Left ventricle myocardium inferior (tissue), 1 donor: ENCODE data around the gene PNMA3. TPM values are rescaled to one million over a fixed set of nuclear protein-coding genes. Genes with fewer than 3 reads are reported as not detected.
"Not testable (repeated sequence)": the region's sequence is repeated elsewhere in the genome, so short reads cannot be mapped to it uniquely, and the experiment has no call there.

Experiments used
- DNase-seq: peaks from one replicate; pipeline ENCODE4 v3.0.0-alpha.2; 2020
- H3K27ac ChIP-seq: fragments of 200-600 bp; replicated peaks from 2 replicates; pipeline ENCODE4 v1.8.0; 2021
- H3K27me3 ChIP-seq: fragments of 200-600 bp; 2 replicates; pipeline ENCODE4 v1.8.0; 2021; ENCODE audit warnings: low read depth
- H3K36me3 ChIP-seq: fragments of 200-600 bp; 2 replicates; pipeline ENCODE4 v1.8.0; 2021
- H3K4me1 ChIP-seq: fragments of 200-600 bp; 2 replicates; pipeline ENCODE4 v1.8.0; 2021
- H3K4me3 ChIP-seq: fragments of 200-600 bp; 2 replicates; pipeline ENCODE4 v1.8.0; 2021; ENCODE audit warnings: mild to moderate bottlenecking, moderate library complexity
- H3K9me3 ChIP-seq: fragments of 200-600 bp; replicated peaks from 2 replicates; pipeline ENCODE4 v1.8.0; 2021
- intact Hi-C: fragments of 100-400 bp; cut with micrococcal nuclease; formaldehyde crosslinking; loops from one replicate; pipeline ENCODE4 v1.11.0; 2022
- long read RNA-seq: library from polyadenylated mRNA; unstranded; transcript quantifications from one replicate; pipeline ENCODE4 v2.0.0, GENCODE V29; 2021
- total RNA-seq: library from RNA; stranded (reverse); fragmentation: NEBNext Ultra II Directional; extraction: Animal tissue kit (Norgen Biotek cat#: 25700); gene quantifications from one replicate; pipeline ENCODE4 v1.2.1, GENCODE V29; 2021
- TF ChIP-seq, protein P1 (sequence below): fragments of 200-600 bp; IDR thresholded peaks from 2 replicates; pipeline ENCODE4 v1.8.0; 2021; ENCODE audit warnings: antibody characterized with exemption, mild to moderate bottlenecking, borderline replicate concordance
- donor health status: DM: no; HTN: yes; CAD: no; lungs with severe emphysema.

Gene PNMA3
- total RNA-seq = 1.8 TPM
- long read RNA-seq, partial matches to known transcripts = 5 of 7 reads
- long read RNA-seq, other reads (novel, unspliced or antisense) = 2 of 7 reads

- TF ChIP-seq, protein P1, sequence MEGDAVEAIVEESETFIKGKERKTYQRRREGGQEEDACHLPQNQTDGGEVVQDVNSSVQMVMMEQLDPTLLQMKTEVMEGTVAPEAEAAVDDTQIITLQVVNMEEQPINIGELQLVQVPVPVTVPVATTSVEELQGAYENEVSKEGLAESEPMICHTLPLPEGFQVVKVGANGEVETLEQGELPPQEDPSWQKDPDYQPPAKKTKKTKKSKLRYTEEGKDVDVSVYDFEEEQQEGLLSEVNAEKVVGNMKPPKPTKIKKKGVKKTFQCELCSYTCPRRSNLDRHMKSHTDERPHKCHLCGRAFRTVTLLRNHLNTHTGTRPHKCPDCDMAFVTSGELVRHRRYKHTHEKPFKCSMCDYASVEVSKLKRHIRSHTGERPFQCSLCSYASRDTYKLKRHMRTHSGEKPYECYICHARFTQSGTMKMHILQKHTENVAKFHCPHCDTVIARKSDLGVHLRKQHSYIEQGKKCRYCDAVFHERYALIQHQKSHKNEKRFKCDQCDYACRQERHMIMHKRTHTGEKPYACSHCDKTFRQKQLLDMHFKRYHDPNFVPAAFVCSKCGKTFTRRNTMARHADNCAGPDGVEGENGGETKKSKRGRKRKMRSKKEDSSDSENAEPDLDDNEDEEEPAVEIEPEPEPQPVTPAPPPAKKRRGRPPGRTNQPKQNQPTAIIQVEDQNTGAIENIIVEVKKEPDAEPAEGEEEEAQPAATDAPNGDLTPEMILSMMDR = no peak
- H3K9me3 ChIP-seq = no peaks in the 10 kb centered on the region
These were observed at the start of gene PNMA3 for GRCh38 chrX:153055871-153056749. Gene PNMA3 (plus strand): TSS chrX:153056470. CDS start chrX:153057056, 586 bp downstream.

DNA sequence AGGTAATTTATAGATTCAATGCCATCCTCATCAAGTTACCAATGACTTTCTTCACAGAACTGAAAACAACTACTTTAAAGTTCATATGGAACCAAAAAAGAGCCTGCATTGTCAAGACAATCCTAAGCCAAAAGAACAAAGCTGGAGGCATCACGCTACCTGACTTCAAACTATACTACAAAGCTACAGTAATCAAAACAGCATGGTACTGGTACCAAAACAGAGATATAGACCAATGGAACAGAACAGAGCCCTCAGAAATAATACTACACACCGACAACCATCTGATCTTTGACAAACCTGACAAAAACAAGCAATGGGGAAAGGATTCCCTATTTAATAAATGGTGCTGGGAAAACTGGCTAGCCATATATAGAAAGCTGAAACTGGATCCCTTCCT lies 39.1 kb upstream of the PNMA3 start:
- DNase-seq, H3K27ac ChIP-seq, H3K9me3 ChIP-seq, H3K4me3 ChIP-seq, H3K4me1 ChIP-seq, H3K36me3 ChIP-seq, intact Hi-C loops: not testable (repeated sequence)
- H3K27me3 ChIP-seq = peaks cover 16% of the 10 kb centered on the region

More at GRCh38 chrX:153055871-153056749, at the start of gene PNMA3:
- H3K4me1 ChIP-seq = peaks cover 14% of the 10 kb centered on the region
- H3K27ac ChIP-seq = no peak within 1 kb of the TSS
- no peak for DNase-seq
- H3K4me3 ChIP-seq = peak within 1 kb of the TSS; percentile 53
- no peaks in the 10 kb centered on the region for H3K36me3 ChIP-seq
- H3K27me3 ChIP-seq = peaks cover 25% of the 10 kb centered on the region
- intact Hi-C loops = no loop called here

GRCh38 chrX:153019166-153019565 lies 37.1 kb upstream of the PNMA3 start:
- Histone ChIP-seq H3K27ac (no peak overlapping the region), H3K27me3 (peaks cover 5% of the 10 kb centered on the region), H3K9me3 (peaks cover 3% of the 10 kb centered on the region), H3K4me3 (no peak overlapping the region), H3K4me1 (no peaks in the 10 kb centered on the region), H3K36me3 (no peaks in the 10 kb centered on the region)
- TF ChIP-seq, protein P1 = no peak
- DNase-seq = no peak
- intact Hi-C loops = no loop called here

DNA sequence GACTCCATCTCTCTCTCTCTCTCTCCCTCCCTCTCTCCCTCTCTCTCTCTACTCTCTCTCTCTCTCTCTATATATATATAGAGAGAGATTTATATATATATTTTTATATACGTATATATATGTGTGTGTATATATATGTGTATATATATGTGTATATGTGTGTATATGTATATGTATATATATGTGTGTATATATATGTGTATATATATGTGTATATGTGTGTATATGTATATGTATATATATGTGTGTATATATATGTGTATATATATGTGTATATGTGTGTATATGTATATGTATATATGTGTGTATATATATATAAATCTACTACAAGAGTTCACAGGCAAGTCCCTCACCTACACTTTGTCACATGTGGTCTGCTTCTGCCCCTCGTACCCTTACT lies 29.8 kb upstream of the PNMA3 start:
- H3K4me1 ChIP-seq, H3K9me3 ChIP-seq, H3K36me3 ChIP-seq, DNase-seq, intact Hi-C loops, H3K4me3 ChIP-seq, H3K27ac ChIP-seq, H3K27me3 ChIP-seq: not testable (repeated sequence)

- H3K36me3 ChIP-seq, H3K9me3 ChIP-seq, intact Hi-C loops, H3K4me1 ChIP-seq, DNase-seq, H3K4me3 ChIP-seq, H3K27me3 ChIP-seq, H3K27ac ChIP-seq: not testable (repeated sequence)
These were observed 27.8 kb upstream of the PNMA3 start for GRCh38 chrX:153028487-153028886.

- DNase-seq = no peak
- Histone ChIP-seq H3K4me1 (no peaks in the 10 kb centered on the region), H3K27me3 (no peaks in the 10 kb centered on the region), H3K4me3 (no peak overlapping the region), H3K27ac (no peak overlapping the region), H3K36me3 (no peaks in the 10 kb centered on the region), H3K9me3 (no peaks in the 10 kb centered on the region)
- TF ChIP-seq, protein P1 = no peak
- intact Hi-C loops = no loop called here
These were observed 27.1 kb upstream of the PNMA3 start for GRCh38 chrX:153029162-153029561.

- Histone ChIP-seq H3K27ac (no peak overlapping the region), H3K9me3 (no peaks in the 10 kb centered on the region), H3K36me3 (no peaks in the 10 kb centered on the region), H3K4me3 (no peak overlapping the region), H3K4me1 (no peaks in the 10 kb centered on the region), H3K27me3 (no peaks in the 10 kb centered on the region)
- DNase-seq = no peak
- intact Hi-C loops = no loop called here
- TF ChIP-seq, protein P1 = no peak
These were observed 26.4 kb upstream of the PNMA3 start for GRCh38 chrX:153029875-153030274.
